GM18498 (cell line): ENCODE measurements around the gene TLR9.

Experiments used
- ATAC-seq: cut with Tn5 transposase; IDR thresholded peaks from one replicate; pipeline ENCODE4 v1.9.1; 2021; ENCODE audit warnings: mild to moderate bottlenecking, moderate library complexity; ENCODE audit not compliant: unreplicated experiment

TLR9 gene

GRCh38 chr3:52175416-52176179, 49.8 kb downstream of the TLR9 start:
- no peak for ATAC-seq

GRCh38 chr3:52174896-52175295, 50.5 kb downstream of the TLR9 start:
- no peak for ATAC-seq

- ATAC-seq, result no peak
Measured at GRCh38 chr3:52173101-52173500, 52.3 kb downstream of the TLR9 start.

DNA sequence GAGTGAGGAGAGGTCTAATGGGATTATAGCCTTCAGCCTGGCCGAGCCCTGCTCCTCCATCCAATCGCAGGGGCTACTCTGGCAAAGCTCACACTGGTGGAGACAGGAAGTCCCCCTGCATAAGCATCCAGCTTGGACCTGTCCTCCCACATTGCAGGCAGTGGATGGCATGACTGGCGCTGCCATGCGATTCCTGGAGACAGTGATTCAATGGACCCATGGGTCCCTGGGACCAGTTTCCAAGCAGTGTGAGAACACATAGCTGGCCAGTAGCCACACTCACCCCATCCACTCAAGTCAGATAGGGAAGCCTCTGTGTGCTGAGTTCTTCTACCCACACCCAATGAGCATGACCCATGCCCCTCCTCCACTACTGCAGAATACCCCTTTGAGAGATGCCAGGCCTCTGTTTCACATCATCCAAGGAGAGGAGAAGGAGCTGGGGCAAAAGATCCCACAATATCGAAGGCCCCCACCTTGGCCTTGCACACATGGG, 53.1 kb downstream of the TLR9 start:
- ATAC-seq, result no peak

DNA sequence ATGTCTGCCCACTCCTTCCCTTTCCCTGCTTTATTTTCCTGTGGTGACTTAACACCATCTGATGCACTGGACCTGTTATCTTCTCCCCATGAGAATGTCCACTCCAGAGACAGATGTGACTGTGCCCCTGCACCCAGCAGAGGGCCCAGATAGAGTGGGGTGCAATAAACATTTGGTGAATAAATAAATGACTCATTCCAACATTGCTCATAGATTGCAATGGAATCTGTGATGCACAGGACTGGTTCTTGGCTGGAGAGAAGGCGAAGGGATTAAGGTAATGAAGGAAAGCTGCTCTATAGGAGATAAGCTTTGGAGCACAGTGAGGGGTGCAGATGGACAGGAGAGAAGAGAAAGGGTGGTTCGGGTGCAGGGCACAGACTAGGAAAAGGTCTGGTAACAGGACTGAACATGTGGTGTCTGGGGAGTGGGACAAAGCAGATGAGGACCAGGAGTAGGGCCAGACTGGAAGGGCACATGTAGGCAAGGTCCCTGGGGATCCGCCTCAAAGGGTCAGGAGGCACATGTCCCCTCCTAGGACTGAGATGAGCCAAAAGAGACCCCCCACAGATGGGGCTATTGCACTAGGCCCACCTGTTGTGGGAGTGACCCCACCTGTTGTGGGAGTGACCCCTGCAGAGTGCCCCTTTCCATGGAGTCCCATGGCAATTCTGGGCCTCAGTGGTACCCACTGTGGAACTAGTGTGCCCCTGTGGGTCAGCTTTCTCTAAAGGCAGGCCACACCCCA, 53.8 kb downstream of the TLR9 start:
- ATAC-seq, result no peak
